VCaP (cell line): ENCODE measurements around the gene IL4R.
A peak's percentile ranks its signal among the peaks of the same experiment; 100 is the strongest.

Experiments used
- H3K27ac ChIP-seq: fragments of 450-650 bp; 2 replicates; pipeline ENCODE4 v1.5.1; 2017
- CTCF ChIP-seq: fragments of 450-650 bp; conservative IDR thresholded peaks from 2 replicates; pipeline ENCODE4 v1.5.1; 2017; ENCODE audit warnings: mild to moderate bottlenecking, moderate library complexity

Gene IL4R

GRCh38 chr16:27363246-27363632 lies 49.5 kb downstream of the IL4R start:
- no peak overlapping the region for H3K27ac ChIP-seq
- no peak for TF ChIP-seq CTCF

- TF ChIP-seq CTCF = no peak
Observed at GRCh38 chr16:27363797-27364196, 50.0 kb downstream of the IL4R start.

GRCh38 chr16:27364493-27365141 lies 50.8 kb downstream of the IL4R start:
- no peak overlapping the region for H3K27ac ChIP-seq
- no peak for TF ChIP-seq CTCF

More at GRCh38 chr16:27363797-27364196, 50.0 kb downstream of the IL4R start:
- no peak overlapping the region for H3K27ac ChIP-seq

GRCh38 chr16:27365142-27366089 lies 51.6 kb downstream of the IL4R start:
- no peak for TF ChIP-seq CTCF
- no peak overlapping the region for H3K27ac ChIP-seq

GRCh38 chr16:27366687-27367460 lies 53.1 kb downstream of the IL4R start:
- no peak overlapping the region for H3K27ac ChIP-seq
- no peak for TF ChIP-seq CTCF

- TF ChIP-seq CTCF = peak; percentile 81
- H3K27ac ChIP-seq = no peak overlapping the region
Observed at GRCh38 chr16:27367461-27368357, 53.9 kb downstream of the IL4R start.
